H4 (cell line): ENCODE data around the gene DCPS. TPM values are rescaled to one million over a fixed set of nuclear protein-coding genes. Genes with fewer than 3 reads are reported as not detected.
"Not testable (repeated sequence)": the region's sequence is repeated elsewhere in the genome, so short reads cannot be mapped to it uniquely, and the experiment has no call there.

ENCODE experiments used
- DNase-seq: peaks from one replicate; pipeline ENCODE4 v3.0.0-alpha.2; 2015; ENCODE audit warnings: low spot score
- total RNA-seq: library from RNA; depleted of rRNA; stranded (reverse); fragments of >200 nt; shearing (Covaris generic); gene quantifications from 2 replicates; pipeline ENCODE4 v1.2.3, GENCODE V29; 2014

Gene DCPS
- total RNA-seq, 1 experiment from 2014 or later, result 36.9 TPM

GRCh38 chr11:126345283-126345682 is 41.4 kb downstream of the DCPS start:
- DNase-seq, result no peak

DNA sequence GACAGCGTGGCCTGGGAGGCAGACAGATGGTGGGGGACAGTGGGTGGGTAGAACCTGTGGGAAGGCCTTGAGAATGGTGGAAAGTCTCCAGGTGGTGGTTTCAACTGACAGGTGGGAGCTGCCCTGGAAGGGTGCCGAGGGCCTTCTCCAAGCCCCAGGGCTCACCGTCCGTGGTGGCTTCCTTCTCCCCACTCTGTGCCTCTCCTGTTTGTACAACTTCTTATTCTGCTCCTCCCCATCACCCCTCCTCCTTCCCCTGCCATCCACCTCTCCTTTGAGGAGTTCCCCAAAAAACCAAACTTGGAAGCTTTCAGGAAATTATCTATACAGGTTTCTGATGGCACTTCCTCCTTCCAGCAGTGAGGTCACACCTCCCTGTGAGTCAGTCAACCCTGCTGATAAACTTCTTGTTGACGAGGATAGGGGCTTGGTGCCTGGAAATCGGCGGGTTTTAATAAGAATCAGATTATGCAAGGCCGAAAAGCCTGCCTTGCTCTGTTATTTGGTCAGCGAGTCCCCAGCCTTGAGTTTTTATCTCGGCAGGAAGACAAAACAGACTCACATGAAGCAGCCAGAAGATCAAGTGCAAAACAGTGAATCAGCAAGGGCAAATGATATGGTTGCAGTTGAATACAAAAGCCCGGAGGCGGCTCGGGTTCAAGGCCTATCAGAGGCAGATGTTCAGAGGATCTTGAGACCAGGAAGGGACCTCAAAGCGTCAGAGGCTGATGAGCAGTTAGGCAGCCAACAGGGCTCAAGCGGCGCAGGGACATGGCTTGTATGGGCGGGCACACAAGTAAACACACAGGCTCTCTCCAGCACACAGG is 42.1 kb downstream of the DCPS start:
- peak; percentile 51 for DNase-seq

DNA sequence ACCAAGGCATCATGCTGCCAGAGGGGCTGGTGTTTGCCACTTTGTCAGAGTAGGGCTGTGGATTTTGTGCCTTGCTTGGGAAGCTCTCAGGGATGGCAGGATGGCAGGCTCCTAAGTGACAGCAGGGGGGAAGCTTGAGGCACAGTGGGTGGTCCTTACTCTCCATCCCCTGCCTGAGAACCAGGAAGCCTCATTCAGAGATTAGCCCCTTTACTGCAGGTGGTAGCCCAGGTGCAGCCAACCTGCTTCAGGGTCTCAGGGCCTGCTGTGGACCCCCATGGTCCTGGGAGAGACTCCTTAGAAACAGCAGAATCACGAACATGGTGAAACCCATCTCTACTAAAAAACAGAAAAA is 42.7 kb downstream of the DCPS start:
- DNase-seq, result no peak

DNA sequence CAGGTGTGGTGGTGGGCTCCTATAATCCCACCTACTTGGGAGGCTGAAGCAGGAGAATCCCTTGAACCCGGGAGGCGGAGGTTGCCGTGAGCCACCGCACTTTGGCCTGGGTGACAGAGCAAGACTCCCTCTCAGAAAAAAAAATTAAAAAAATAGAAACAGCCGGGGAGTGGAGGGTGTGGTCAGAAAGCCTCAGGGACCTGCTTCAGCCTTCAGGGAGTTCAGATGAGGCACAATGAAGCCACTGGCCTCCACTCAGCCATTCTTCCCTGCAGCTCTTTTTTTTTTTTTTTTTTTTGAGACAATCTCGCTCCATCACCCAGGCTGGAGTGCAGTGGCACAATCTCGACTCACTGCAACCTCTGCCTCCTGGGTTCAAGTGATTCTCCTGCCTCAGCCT is 43.1 kb downstream of the DCPS start:
- not testable (repeated sequence) for DNase-seq

- no peak for DNase-seq
Measured at GRCh38 chr11:126347751-126348668, 44.1 kb downstream of the DCPS start.

DNA sequence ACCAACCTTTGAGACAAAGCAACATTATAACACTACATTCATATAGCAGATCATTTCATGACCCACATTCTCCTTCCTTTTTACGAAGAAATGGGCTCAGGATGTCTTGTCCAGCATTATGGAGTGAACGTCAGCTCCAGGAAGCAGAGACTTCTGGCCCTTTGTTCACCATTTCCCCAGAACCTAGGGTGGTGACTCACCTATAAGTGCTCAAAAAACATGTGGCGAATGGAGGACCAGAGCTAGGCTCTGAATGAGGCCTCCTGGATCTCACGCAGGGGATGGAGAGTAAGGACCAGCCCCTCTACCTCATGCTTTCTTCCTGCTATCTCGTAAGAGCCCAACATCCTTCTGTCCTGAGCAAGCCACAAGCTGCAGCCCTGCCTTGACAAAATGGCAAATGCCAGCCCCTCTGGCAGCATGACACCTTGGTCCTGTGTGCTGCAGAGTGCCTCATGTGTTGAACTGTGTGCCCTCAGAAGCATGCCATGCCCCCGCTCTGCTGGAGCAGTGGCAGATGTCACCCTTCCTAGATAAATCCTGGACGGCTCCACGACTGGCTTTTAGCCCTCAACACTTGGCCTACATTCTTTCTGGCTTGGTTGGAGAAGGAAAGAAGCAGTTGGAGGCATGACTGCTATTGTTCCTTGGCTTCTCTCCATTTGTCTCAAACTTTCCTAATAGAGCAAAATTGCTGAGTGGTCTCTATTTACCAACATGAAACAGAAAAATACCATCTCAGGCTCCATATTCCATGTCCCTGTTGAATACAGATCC is 45.1 kb downstream of the DCPS start:
- DNase-seq, result no peak

- no peak for DNase-seq
Measured at GRCh38 chr11:126350836-126351235, 47.0 kb downstream of the DCPS start.

DNA sequence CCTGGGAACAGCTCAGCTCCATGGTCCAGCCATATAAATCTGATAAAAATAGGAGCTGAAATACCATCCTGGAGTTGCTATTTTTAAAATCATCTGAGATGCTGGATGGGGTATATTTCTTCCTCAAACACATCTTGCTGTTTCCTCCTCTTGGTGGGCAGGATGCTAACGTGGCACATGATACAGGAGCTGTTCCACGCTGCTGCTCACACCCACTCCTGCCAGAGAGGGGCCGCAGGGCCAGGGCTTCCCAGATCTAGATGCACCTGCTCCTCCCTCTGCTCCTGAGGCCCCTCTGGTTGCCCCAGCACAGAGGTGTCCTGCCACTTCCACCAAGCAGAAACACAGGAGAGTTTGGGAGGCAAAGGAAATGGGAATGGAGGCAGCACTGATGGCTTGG is 48.3 kb downstream of the DCPS start:
- no peak for DNase-seq

DNA sequence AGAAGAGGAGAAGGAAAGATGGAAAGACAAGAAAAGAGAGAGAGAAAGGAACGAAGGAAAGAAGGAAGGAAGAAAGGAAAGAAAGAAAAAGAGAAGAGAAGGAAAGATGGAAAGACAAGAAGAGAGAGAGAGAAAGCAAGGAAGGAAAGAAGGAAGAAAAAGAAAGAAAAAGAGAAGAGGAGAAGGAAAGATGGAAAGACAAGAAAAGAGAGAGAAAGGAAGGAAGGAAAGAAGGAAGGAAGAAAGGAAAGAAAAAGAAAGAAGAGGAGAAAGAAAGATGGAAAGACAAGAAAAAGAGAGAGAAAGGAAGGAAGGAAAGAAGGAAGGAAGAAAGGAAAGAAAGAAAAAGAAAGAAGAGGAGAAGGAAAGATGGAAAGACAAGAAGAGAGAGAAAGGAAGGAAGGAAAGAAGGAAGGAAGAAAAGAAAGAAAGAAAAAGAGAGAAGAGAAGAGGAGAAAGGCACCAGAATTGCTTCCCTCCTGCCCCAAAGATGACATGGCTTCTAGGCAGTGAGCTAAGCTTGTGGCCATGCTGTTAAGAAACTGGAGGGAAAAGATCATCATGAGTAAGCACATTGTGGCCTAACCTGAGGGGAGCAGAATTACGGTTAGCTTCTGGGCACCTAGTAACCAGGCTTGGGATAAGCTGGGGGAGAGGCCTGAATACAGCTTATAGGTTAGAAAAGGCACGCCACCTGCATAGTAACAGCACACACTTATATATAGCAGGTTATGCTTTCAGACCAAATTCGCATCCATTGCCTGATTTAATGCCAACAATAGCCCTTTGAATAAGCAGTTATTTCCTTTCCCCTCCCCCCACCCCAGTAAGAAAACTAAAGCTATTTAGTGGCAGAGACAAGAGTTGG is 49.3 kb downstream of the DCPS start:
- peak; percentile 86 for DNase-seq

DNA sequence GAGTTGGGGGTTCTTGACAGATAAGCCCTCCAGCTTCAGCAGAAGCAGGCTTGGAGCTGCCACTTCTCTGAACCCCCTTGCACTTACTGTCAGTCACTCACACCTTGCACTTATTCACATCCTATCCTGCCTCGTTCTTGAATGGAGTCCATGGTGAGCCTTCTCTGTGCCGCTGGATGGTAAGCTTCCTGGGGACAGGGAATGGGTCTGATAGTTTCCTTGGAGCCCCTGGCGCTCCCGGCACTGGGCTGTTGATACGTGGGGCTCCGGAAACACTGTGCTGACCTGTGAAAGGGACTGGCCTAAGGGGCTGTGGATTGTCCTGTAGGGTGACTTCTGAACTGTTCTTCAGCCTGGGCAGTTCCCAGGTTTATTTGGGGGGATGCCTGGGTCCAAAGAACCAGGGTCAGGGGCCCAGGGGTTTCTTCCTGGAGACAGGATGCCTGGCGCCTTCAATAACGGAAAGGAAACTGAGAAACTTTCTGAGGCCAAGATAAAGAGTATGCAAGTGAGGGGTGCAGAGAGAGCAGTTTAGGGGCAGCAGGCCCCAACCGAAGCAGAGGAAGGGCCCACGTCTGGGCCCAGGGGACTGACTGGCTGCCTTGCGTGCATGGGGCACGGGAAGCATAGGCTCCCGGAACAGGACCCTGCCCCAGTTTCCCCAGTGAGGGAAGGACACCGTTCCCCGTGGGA is 50.9 kb downstream of the DCPS start:
- DNase-seq, result no peak

GRCh38 chr11:126355324-126355925 is 51.6 kb downstream of the DCPS start, which contains the start of gene ST3GAL4:
TSS of gene ST3GAL4 (plus strand) at chr11:126355686. CDS start at chr11:126406156, 50,470 bp downstream.
- DNase-seq, result peak; percentile 53

DNA sequence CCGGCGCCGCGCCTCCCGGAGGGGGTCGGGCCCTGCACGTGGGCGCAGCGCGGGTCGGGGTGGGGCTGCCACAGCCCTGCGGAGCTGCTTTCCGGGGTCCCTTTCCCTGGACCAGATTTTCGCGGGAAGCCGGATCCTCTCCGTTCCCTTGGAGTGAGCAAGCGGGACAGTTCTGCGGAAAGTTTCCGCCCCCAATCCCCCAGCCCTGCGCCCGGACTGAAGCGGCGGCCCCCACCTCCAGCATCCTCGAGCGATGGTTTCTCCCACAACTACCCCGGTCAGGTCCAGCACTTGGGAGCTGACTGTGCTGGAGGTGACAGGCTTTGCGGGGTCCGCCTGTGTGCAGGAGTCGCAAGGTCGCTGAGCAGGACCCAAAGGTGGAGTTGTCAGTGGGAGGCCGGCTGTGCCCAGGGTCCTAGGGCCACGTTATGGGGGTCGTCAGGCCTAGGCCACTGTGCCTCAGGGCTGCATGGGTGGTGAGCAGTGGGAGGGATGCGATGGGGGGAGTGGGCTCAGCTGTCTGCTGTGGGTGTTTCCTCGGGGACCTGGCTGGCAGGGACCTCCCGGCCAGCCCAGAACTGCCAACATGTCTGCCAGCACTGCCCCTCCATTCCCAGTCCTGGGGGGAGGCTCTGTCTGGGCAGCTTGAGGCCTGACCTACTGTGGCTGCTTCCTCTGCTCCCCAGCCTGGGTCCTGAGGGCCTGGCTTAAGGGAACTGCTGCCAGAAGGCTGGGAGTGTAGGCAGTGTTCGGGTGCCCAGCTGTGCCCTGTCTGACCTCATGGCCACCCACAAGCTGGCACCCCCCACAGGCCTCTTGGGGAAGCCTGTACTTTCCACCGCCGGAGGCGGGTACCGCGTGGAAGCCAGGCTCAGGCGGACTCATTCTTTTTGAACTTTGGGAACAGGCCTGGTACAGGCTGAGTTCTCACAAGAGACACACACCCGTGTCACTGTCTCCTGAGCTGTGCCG is 52.4 kb downstream of the DCPS start:
- DNase-seq, result no peak

- DNase-seq, result no peak
Measured at GRCh38 chr11:126357055-126357962, 53.4 kb downstream of the DCPS start.

DNA sequence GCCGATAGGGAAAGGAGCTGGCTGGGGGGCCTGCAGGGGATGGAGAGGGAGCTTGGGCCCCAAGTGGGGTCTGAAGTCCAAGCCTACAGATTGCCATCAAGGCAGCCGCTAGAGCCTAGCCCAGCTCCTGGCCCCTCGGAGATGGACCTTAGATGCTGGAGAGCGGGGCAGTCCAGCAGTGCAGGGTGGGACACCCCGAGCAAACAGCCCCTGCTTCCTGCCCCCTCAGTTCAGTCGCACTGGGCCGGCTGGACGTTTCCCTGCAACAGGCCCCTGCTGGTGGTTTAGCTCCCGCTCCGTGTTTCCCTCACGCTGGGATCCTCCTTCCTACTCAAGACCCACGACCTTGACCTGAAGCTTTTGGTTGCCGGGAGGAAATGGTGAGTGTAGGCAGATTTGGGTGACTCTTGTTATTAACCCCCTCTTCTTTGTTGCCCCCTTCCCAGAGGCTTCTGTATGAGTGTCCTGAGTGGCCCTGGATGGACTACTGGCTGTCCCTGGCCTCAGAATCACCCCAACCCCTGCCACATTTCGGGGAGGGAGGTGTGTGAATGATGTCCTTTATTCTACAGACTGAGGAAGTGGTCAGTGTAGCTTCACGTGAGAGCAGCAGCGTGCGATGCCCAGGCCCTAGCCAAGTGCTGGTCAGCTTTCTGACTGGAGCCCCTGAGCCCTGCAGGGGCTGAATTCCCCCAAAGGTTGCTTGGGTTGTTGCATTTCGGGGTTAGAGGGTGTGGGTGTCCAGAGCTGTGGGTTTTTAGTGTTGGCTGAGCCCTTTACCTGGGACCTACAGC is 54.3 kb downstream of the DCPS start:
- DNase-seq, result no peak

DNA sequence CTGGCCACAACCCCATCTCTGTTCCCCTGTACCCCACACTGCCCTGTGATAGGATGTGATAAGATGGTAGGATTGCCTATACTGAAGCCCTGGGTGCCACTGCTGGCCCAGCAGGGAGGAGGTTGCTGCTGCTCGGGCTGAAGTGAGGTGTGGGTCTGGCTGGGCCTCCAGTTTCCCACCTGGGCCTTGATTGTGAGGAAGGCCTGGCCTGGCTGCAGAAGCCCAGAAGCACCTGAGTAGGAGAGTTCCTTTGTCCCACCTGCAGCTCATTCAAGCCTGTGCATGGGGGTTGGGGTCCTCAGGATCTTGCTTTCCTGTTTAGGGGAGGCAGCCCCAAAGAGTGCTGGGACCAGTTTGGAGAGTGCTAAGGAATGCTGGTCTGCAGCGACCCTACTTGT is 54.9 kb downstream of the DCPS start:
- no peak for DNase-seq

DNA sequence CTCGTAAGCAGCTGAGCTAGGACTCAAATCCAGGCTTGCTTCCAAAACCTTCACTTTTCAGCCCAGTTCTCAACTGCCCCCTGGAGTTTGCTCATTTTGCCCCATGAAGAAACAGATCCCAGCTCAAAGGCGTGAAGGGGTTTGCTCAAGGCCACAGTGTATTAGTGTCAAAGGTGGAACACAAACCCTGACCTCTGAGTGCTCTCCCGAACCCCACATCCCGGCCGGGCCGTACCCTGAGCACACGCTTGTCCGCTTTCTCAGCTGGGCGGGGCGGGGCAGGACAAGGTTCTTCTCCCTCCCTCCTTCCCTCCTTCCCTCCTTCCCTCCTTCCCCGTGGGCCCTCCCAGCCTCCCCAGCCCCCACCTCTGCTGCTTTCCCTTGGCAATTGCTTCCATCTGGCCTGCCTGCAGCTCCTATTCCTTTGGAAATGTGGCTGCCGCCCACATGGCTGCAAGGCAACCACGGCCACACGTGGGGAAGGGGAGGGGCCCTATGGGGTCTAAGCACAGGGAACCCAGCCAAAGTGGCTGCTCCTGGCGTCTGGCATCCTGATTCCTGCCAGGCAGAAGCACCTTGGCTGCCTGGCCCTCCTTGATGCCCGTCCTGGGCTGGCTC is 55.7 kb downstream of the DCPS start:
- peak; percentile 92 for DNase-seq
